VCaP (cell line): ENCODE measurements around the gene MTERF2.

Experiments
- H3K27ac ChIP-seq: fragments of 450-650 bp; 2 replicates; pipeline ENCODE4 v1.5.1; 2017
- TF ChIP-seq, protein P1 (sequence below): fragments of 450-650 bp; conservative IDR thresholded peaks from 2 replicates; pipeline ENCODE4 v1.5.1; 2017; ENCODE audit warnings: mild to moderate bottlenecking, moderate library complexity

MTERF2 gene

DNA sequence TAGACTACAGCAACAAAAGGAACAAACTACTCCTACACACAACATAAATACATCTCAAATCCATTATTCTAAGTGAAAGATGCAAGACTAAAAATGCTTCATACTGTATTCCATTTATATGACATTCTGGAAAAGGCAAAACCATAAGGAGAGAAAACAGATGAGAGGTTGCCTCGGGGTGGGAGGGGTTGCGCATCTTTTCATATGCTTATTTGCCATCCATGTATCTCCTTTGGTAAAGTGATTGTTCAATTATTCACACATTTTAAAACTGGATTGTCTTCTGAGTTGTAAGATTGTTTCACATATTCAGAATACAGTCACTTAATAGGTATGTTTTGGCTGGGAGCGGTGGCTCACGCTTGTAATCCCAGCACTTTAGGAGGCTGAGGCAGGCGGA, 36.4 kb downstream of the MTERF2 start:
- TF ChIP-seq, protein P1, sequence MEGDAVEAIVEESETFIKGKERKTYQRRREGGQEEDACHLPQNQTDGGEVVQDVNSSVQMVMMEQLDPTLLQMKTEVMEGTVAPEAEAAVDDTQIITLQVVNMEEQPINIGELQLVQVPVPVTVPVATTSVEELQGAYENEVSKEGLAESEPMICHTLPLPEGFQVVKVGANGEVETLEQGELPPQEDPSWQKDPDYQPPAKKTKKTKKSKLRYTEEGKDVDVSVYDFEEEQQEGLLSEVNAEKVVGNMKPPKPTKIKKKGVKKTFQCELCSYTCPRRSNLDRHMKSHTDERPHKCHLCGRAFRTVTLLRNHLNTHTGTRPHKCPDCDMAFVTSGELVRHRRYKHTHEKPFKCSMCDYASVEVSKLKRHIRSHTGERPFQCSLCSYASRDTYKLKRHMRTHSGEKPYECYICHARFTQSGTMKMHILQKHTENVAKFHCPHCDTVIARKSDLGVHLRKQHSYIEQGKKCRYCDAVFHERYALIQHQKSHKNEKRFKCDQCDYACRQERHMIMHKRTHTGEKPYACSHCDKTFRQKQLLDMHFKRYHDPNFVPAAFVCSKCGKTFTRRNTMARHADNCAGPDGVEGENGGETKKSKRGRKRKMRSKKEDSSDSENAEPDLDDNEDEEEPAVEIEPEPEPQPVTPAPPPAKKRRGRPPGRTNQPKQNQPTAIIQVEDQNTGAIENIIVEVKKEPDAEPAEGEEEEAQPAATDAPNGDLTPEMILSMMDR, result no peak
- H3K27ac ChIP-seq, result no peak overlapping the region

DNA sequence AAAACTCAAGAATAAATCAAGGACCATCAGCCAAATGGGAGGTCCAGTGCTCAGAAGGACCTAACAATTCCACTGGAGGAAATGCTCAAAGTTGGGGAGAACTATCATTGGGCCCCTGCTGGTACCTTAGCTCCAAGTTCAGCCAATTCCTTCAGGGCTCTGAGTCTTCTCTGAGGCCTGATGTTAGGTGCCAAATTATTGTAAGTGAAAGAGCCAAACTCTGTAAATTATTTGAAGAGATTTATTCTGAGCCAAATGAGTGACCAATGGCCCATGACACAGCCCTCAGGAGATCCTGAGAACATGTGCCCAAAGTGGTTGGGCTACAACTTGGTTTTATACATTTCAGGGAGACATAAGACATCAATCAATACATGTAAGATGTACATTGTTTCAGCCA, 39.5 kb downstream of the MTERF2 start:
- TF ChIP-seq, protein P1, result no peak

GRCh38 chr12:106945261-106945851, 41.6 kb downstream of the MTERF2 start:
- TF ChIP-seq, protein P1, result no peak

More for the DNA sequence above, 39.5 kb downstream of the MTERF2 start:
- no peak overlapping the region for H3K27ac ChIP-seq

GRCh38 chr12:106942775-106943174, 44.2 kb downstream of the MTERF2 start:
- no peak overlapping the region for H3K27ac ChIP-seq
- TF ChIP-seq, protein P1, result no peak

More at GRCh38 chr12:106945261-106945851, 41.6 kb downstream of the MTERF2 start:
- H3K27ac ChIP-seq, result no peak overlapping the region

- TF ChIP-seq, protein P1, result no peak
- no peak overlapping the region for H3K27ac ChIP-seq
Observed at GRCh38 chr12:106941481-106942156, 45.3 kb downstream of the MTERF2 start.

DNA sequence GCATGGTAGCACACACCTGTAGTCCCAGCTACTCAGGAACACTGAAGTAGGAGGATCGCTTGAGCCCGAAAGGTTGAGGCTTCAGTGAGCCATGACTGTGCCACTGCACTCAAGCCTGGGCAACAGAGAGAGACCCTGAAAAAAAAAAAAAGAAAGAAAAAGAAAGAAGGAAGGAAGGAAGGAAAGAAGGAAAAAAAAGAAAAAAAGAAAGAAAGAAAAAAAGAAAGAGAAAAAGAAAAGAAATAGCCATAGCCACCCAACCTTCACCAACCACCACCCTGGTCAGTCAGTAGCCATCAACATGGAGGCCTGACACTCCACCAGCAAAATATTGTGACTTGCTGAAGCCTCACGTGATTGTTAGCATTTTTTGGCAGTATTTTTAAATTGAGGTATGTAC, 52.7 kb downstream of the MTERF2 start:
- TF ChIP-seq, protein P1, result no peak
- H3K27ac ChIP-seq, result no peak overlapping the region
